Retinal pigment epithelial cell (primary cell): ENCODE data around the gene ERCC3.
"Not testable (repeated sequence)": the region's sequence is repeated elsewhere in the genome, so short reads cannot be mapped to it uniquely, and the experiment has no call there.

Experiments used
- DNase-seq: peaks from one replicate; pipeline ENCODE4 v3.0.0-alpha.2; 2010; ENCODE audit warnings: low read depth
- H3K4me3 ChIP-seq: 2 replicates; pipeline ENCODE4 v1.5.1; 2011; ENCODE audit warnings: mild to moderate bottlenecking, low read length, control low read depth, moderate library complexity
- TF ChIP-seq, protein P1 (sequence below): conservative IDR thresholded peaks from 2 replicates; pipeline ENCODE4 v1.5.1; 2011; ENCODE audit warnings: low read depth, low read length, control low read depth, inconsistent platforms

ERCC3 gene

DNA sequence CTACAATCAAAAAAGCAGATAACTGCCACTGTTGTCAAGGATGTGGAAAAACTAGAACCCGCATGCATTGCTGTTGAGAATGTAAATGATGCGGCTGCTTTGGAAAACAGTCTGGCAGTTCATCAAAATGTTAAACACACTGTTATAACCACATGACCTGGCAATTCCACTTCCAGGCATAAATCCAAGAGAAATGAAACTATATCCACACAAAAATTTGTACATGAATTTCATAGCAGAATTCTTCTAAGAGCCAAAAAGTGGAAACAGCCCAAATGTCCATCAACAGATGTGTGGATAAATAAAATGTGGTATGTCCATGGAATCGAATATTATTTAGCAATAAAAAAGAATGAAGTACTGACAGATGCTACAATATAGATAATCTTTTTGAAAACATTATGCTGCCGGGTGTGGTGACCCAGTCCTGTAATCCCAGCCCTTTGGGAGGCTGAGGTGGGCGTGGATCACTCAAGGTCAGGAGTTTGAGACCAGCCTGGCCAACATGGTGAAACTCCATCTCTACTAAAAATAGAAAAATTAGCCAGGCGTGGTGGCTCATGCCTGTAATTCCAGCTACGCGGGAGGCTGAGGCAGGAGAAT lies 32.0 kb downstream of the ERCC3 start:
- TF ChIP-seq, protein P1, sequence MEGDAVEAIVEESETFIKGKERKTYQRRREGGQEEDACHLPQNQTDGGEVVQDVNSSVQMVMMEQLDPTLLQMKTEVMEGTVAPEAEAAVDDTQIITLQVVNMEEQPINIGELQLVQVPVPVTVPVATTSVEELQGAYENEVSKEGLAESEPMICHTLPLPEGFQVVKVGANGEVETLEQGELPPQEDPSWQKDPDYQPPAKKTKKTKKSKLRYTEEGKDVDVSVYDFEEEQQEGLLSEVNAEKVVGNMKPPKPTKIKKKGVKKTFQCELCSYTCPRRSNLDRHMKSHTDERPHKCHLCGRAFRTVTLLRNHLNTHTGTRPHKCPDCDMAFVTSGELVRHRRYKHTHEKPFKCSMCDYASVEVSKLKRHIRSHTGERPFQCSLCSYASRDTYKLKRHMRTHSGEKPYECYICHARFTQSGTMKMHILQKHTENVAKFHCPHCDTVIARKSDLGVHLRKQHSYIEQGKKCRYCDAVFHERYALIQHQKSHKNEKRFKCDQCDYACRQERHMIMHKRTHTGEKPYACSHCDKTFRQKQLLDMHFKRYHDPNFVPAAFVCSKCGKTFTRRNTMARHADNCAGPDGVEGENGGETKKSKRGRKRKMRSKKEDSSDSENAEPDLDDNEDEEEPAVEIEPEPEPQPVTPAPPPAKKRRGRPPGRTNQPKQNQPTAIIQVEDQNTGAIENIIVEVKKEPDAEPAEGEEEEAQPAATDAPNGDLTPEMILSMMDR, result no peak
- H3K4me3 ChIP-seq, result no peak overlapping the region
- DNase-seq, result peak; percentile 48

DNA sequence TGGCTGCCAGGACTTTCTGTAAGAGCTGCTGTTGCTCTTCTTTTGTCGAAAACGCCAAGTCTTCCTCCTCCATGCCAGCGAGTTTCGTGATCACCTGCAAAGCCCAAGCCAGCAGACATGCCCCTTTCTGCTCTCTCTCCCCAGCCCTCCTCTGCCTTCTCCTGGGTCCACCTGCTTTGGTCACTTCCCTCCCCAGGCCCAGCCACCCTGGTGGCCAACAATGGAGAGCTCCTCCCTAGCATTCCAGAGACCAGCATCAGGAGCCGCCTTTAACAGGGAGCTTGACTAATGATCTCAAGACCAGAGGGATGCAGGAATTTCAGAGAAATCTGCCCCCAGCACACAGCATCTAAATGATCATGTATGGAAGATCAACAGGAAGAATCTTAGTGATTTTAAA lies 34.6 kb downstream of the ERCC3 start:
- TF ChIP-seq, protein P1, result no peak
- no peak overlapping the region for H3K4me3 ChIP-seq

DNA sequence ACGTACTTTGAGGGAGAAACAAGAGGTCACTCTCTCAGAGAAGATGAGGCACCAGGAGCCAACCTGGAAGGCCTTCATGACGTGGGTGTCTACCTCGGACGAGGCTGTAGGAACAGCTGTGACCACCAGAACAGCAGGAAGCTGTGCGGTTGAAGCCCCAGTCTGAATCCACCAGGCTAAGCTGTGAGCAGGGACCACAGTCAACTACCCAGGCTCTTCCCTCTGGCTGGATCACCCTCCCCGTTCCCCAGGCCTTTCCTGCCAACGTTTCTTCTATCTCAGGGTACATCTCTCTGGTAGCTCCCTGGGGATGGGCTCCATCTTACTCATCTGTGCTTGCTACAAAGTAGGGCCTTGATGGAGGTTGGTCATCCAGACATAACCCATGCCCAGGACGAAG lies 37.1 kb downstream of the ERCC3 start:
- H3K4me3 ChIP-seq, result no peak overlapping the region
- TF ChIP-seq, protein P1, result no peak
- DNase-seq, result no peak

More for the DNA sequence above, 34.6 kb downstream of the ERCC3 start:
- DNase-seq, result no peak

DNA sequence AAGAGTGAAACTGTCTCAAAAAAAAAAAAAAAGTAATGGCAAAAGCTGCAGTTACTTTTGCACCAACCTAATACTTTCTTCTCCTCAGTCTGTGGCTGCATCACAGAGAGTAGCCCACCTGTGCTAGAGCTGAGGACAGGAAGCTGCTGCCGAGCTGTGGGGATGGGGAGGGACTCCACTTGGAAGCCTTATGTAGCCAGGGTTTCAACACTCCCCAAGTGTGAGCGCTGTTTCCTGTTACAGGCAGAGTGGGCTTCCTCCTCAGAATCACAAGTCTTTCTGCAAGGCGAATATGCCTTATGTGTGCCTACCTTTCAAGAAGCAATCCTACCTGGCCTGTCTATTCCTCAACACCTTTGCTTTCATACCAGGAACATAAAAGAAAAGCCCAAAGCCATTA lies 37.6 kb downstream of the ERCC3 start:
- TF ChIP-seq, protein P1, result no peak
- no peak for DNase-seq
- H3K4me3 ChIP-seq, result no peak overlapping the region

DNA sequence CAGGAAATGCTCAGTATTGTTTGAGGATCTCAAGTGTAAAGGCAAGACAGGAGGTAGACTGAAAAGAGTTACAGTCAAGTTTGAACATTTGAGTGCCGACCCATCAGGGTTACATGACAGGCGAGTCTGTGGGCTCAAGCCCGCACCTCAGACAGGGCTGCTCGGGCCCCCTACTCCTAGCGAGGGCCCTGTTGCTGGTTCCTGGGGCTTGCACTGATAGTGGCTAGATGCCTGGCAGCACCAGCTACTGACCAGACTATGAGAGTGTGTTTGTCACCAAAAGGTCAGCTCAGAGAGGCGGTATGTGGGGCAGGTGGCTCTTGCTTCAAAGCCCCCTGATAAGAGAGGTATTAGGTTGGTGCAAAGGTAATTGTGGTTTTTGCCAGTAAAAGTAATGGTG lies 38.2 kb downstream of the ERCC3 start:
- TF ChIP-seq, protein P1, result no peak
- H3K4me3 ChIP-seq, result no peak overlapping the region
- no peak for DNase-seq

DNA sequence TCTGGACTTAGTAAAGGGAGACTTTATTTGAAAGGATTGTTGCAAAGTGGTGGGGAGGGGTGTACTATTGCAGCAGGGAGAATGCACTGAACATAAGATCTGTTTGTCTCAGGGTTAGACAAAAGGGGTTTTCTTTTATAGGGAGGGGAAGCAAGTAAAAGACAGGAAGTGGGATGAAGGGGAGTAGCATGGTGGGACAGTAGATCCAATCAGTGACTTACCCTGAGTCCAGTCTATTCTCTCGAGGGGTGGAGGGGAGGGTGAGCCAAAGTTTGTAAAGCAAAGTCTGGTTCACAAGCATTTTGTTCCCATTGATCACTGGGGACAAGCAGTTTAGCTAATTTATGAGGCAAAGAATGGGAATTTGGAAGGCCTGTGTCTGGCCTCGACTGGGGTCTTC lies 38.8 kb downstream of the ERCC3 start:
- TF ChIP-seq, protein P1, result no peak
- H3K4me3 ChIP-seq, result no peak overlapping the region
- no peak for DNase-seq

DNA sequence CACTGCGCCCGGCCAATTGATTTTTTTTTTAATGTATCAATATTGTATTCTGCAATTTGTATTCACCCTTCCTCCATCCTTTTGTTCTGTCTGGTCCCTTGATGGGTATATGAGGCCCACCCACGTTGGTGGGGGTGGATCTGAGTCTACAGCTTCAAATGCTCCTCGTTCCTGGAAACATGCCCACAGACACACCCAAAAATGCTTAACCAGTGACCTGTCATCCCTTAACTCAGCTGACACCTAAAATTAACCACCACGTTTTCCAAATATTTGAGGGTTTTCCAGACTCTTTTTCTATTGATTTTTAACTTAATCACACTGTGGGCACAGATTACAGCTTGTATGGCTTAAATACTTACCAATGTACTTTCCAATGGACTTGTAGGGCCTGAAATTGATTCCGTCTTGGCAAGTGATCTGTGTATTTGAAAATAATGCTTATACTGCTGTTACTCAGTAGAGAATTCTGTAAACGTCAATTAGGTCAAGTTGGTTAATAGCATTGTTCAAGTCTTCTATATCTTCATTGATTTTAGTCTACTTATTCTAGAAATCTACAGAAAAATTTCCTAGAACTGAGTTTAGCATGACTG lies 39.5 kb downstream of the ERCC3 start:
- H3K4me3 ChIP-seq, result no peak overlapping the region
- peak; percentile 6 for DNase-seq
- TF ChIP-seq, protein P1, result no peak

DNA sequence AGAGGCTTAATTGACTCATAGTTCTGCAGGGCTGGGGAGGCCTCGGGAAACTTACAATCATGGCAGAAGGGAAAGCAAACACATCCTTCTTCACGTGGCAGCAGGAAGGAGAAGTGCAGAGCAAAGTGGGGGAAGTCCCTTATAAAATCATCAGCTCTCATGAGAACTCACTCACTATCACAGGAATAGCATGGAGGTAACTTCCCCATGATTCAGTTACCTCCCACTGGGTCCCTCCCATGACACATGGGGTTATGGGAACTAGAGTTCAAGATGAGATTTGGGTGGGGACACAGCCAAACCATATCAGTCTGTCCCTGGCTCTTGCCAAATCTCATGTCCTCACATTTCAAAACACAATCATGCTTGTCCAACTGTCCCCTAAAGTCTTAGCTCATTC lies 52.8 kb downstream of the ERCC3 start:
- not testable (repeated sequence) for DNase-seq, H3K4me3 ChIP-seq
